Lung (tissue), 12 donors: ENCODE results near the gene TBC1D9B. TPM values are rescaled to one million over a fixed set of nuclear protein-coding genes. Genes with fewer than 3 reads are reported as not detected.

ENCODE experiments used
- ATAC-seq: fragments of 200-7000 bp; cut with Tn5 transposase; one replicate; pipeline ENCODE4 v1.9.1; 2020; ENCODE audit warnings: moderate number of reproducible peaks; ENCODE audit not compliant: insufficient read depth, low FRiP score
- DNase-seq, 3 donors: peaks; one replicate each; pipeline ENCODE4 v3.0.0-alpha.2; 2013 to 2017
- H3K27ac ChIP-seq, 2 donors: one replicate each; pipeline ENCODE4 v1.5.1; 2013; ENCODE audit warnings: mild to moderate bottlenecking in 2 of 2, moderate library complexity in 2 of 2, control low read depth in 1 of 2, inconsistent platforms in 1 of 2, low read depth in 1 of 2, low read length in 1 of 2
- H3K27me3 ChIP-seq, 3 donors: one replicate each; pipeline ENCODE4 v1.5.1; 2013; ENCODE audit warnings: low read length in 2 of 3; ENCODE audit not compliant: control insufficient read depth in 3 of 3, insufficient read depth in 3 of 3
- H3K36me3 ChIP-seq, 4 donors: one replicate each; pipeline ENCODE4 v1.5.1; 2013; ENCODE audit warnings: low read length in 4 of 4, mild to moderate bottlenecking in 1 of 4, moderate library complexity in 1 of 4; ENCODE audit not compliant: control insufficient read depth in 4 of 4, insufficient read depth in 4 of 4
- H3K4me1 ChIP-seq, 5 donors: one replicate each; pipeline ENCODE4 v1.5.1; 2013; ENCODE audit warnings: low read length in 5 of 5, mild to moderate bottlenecking in 2 of 5, moderate library complexity in 1 of 5; ENCODE audit not compliant: control insufficient read depth in 5 of 5, insufficient read depth in 5 of 5
- H3K4me3 ChIP-seq: one replicate; pipeline ENCODE4 v1.5.1; 2013; ENCODE audit warnings: mild to moderate bottlenecking, control low read depth, moderate library complexity
- H3K9ac ChIP-seq, 2 donors: one replicate each; pipeline ENCODE4 v1.5.1; 2013; ENCODE audit warnings: low read length in 2 of 2, control low read depth in 1 of 2; ENCODE audit not compliant: insufficient read depth in 1 of 2
- H3K9me3 ChIP-seq, 4 donors: one replicate each; pipeline ENCODE4 v1.5.1; 2013; ENCODE audit warnings: low read length in 3 of 4, mild to moderate bottlenecking in 1 of 4, moderate library complexity in 1 of 4; ENCODE audit not compliant: control insufficient read depth in 4 of 4, insufficient read depth in 3 of 4
- CTCF ChIP-seq: IDR thresholded peaks from 2 replicates; pipeline ENCODE4 v1.5.1; 2012; ENCODE audit warnings: mild to moderate bottlenecking; ENCODE audit errors: control extremely low read depth, extremely low read depth
- WGBS, 2 donors: extraction: QIAGEN DNeasy Blood & Tissue Kit; methylation state at CpG; one replicate each; pipeline ENCODE4 v1.1.7; 2013; 5-methylcytosine and 5-hydroxymethylcytosine counted together
- polyA plus RNA-seq, 2 donors: library from polyadenylated mRNA; stranded (reverse); fragments of 200-250 nt; gene quantifications; one replicate each; pipeline ENCODE4 v1.2.1, GENCODE V29; 2013
- total RNA-seq, 2 donors: library from RNA; depleted of rRNA in 1 of 2; stranded (reverse); fragments of >200 nt in 1 of 2; gene quantifications; one replicate each; pipeline ENCODE4 v1.2.1, GENCODE V29; 2014 to 2021
- donor health status: control.
- donor health status: control.
- donor health status: Bipolar disorder and iron deficiency.
- donor health status: healthy.
- donor health status: DM: yes; HTN: yes; CAD: no.

The TBC1D9B gene
- total and polyA plus RNA-seq, 4 donors: 55.9 to 129 (median 66.6) TPM

GRCh38 chr5:179915406-179915935, 7.8 kb upstream of the TBC1D9B start:
- Histone ChIP-seq H3K36me3 (no peaks in the 10 kb centered on the region), H3K4me1 (peaks cover 0 to 1% (median 0%) of the 10 kb centered on the region in 5 donors), H3K27me3 (no peaks in the 10 kb centered on the region), H3K4me3 (no peak overlapping the region), H3K9ac (no peak overlapping the region), H3K9me3 (no peaks in the 10 kb centered on the region), H3K27ac (no peak overlapping the region)
- no peak for TF ChIP-seq CTCF
- no peak for ATAC-seq
- WGBS, 2 donors: 84 to 90% methylated on average over 10 of the region's 10 CpGs
- no peak for DNase-seq

- DNase-seq (peak in 2 of 3 donors; percentile 12 to 24), ATAC-seq (peak; percentile 73)
- Histone ChIP-seq H3K27ac (peak overlapping the region in 1 of 2 donors; percentile 74), H3K27me3 (no peaks in the 10 kb centered on the region), H3K9ac (no peak overlapping the region), H3K4me1 (peaks cover 0 to 1% (median 0%) of the 10 kb centered on the region in 5 donors), H3K4me3 (no peak overlapping the region), H3K9me3 (no peaks in the 10 kb centered on the region), H3K36me3 (no peaks in the 10 kb centered on the region)
- 57 to 61% methylated on average over 8 of the region's 8 CpGs for WGBS, 2 donors
- no peak for TF ChIP-seq CTCF
Measured at GRCh38 chr5:179914032-179914755, 6.5 kb upstream of the TBC1D9B start.

GRCh38 chr5:179913461-179913860, 5.8 kb upstream of the TBC1D9B start:
- ATAC-seq (no peak), DNase-seq (no peak)
- H3K4me3 ChIP-seq: no peak overlapping the region
- no peak for TF ChIP-seq CTCF
- no peaks in the 10 kb centered on the region for H3K9me3 ChIP-seq
- no peaks in the 10 kb centered on the region for H3K27me3 ChIP-seq
- H3K9ac ChIP-seq: no peak overlapping the region
- H3K36me3 ChIP-seq: no peaks in the 10 kb centered on the region
- peaks cover 0 to 6% (median 0%) of the 10 kb centered on the region in 5 donors for H3K4me1 ChIP-seq
- 95% methylated on average over 9 of the region's 9 CpGs for WGBS, 2 donors
- peak overlapping the region in 1 of 2 donors; percentile 34 for H3K27ac ChIP-seq
